WTC11 (cell line): ENCODE data around the gene SNX9. TPM values are rescaled to one million over a fixed set of nuclear protein-coding genes. Genes with fewer than 3 reads are reported as not detected.

Experiments
- ATAC-seq: fragments of 200-7000 bp; cut with Tn5 transposase; 2 replicates; pipeline ENCODE4 v1.10.0; 2021; ENCODE audit warnings: mild to moderate bottlenecking, moderate library complexity
- CTCF ChIA-PET: fragments of 300-600 bp; sonication (Branson Sonifier 250); formaldehyde crosslinking; loops from one replicate; lab custom pipeline; 2021; ENCODE audit warnings: antibody characterized with exemption; lab: Charles Lee
- POLR2A ChIA-PET: fragments of 350-600 bp; sonication (Branson Sonifier 250); formaldehyde crosslinking; loops from one replicate; lab custom pipeline; 2021; ENCODE audit warnings: antibody characterized with exemption; lab: Charles Lee
- DNase-seq: peaks from one replicate; pipeline ENCODE4 v3.0.0; 2021; ENCODE audit warnings: low spot score
- H3K27ac Mint-ChIP-seq: 2 replicates; pipeline ENCODE4 v1.8.0; 2021; ENCODE audit warnings: mixed read lengths
- H3K27me3 Mint-ChIP-seq: 2 replicates; pipeline ENCODE4 v1.8.0; 2021; ENCODE audit warnings: low read depth, mild to moderate bottlenecking, moderate library complexity, mixed read lengths
- H3K36me3 Mint-ChIP-seq: 2 replicates; pipeline ENCODE4 v1.8.0; 2021; ENCODE audit warnings: mixed read lengths
- H3K4me1 Mint-ChIP-seq: 2 replicates; pipeline ENCODE4 v1.8.0; 2022; ENCODE audit warnings: mixed read lengths
- H3K4me3 Mint-ChIP-seq: 2 replicates; pipeline ENCODE4 v1.8.0; 2021; ENCODE audit warnings: mild to moderate bottlenecking, moderate library complexity, mixed read lengths
- H3K9me3 Mint-ChIP-seq: 2 replicates; pipeline ENCODE4 v1.8.0; 2021; ENCODE audit warnings: mixed read lengths
- ATF1 ChIP-seq: sonication (generic); formaldehyde crosslinking; IDR thresholded peaks from 2 replicates; pipeline ENCODE4 v1.8.1; 2023; ENCODE audit warnings: mild to moderate bottlenecking, moderate library complexity, missing genetic modification reagents
- ATF6 ChIP-seq: sonication (generic); formaldehyde crosslinking; IDR thresholded peaks from 2 replicates; pipeline ENCODE4 v1.8.1; 2023; ENCODE audit warnings: mild to moderate bottlenecking, missing genetic modification reagents
- E2F5 ChIP-seq: sonication (generic); formaldehyde crosslinking; IDR thresholded peaks from 2 replicates; pipeline ENCODE4 v1.8.1; 2022; ENCODE audit warnings: mild to moderate bottlenecking, moderate library complexity, missing genetic modification reagents
- ETV6 ChIP-seq: sonication (generic); formaldehyde crosslinking; IDR thresholded peaks from 2 replicates; pipeline ENCODE4 v1.8.1; 2022; ENCODE audit warnings: mild to moderate bottlenecking, missing genetic modification reagents
- FOXP1 ChIP-seq: sonication (generic); formaldehyde crosslinking; IDR thresholded peaks from 2 replicates; pipeline ENCODE4 v1.8.0; 2022; ENCODE audit warnings: missing genetic modification reagents, mild to moderate bottlenecking, moderate library complexity, borderline replicate concordance
- GABPB1 ChIP-seq: sonication (generic); formaldehyde crosslinking; IDR thresholded peaks from 2 replicates; pipeline ENCODE4 v1.8.1; 2023; ENCODE audit warnings: mild to moderate bottlenecking, missing genetic modification reagents
- GRHL2 ChIP-seq: fragments of 250-450 bp; sonication (Bioruptor Pico); IDR thresholded peaks from 2 replicates; pipeline ENCODE4 v1.8.0; 2022; ENCODE audit warnings: mild to moderate bottlenecking, moderate library complexity; ENCODE audit not compliant: insufficient replicate concordance, severe bottlenecking
- GTF2I ChIP-seq: fragments of 250-450 bp; sonication (Bioruptor Pico); conservative IDR thresholded peaks from 2 replicates; pipeline ENCODE4 v1.4.0; 2021; ENCODE audit warnings: mild to moderate bottlenecking
- MLX ChIP-seq: sonication (generic); formaldehyde crosslinking; IDR thresholded peaks from 2 replicates; pipeline ENCODE4 v1.8.1; 2023; ENCODE audit warnings: mild to moderate bottlenecking, missing genetic modification reagents, moderate library complexity
- PRRX2 ChIP-seq: fragments of 250-450 bp; sonication (Bioruptor Pico); IDR thresholded peaks from 2 replicates; pipeline ENCODE4 v1.8.0; 2021; ENCODE audit warnings: mild to moderate bottlenecking
- RELA ChIP-seq: sonication (generic); formaldehyde crosslinking; IDR thresholded peaks from 2 replicates; pipeline ENCODE4 v1.8.1; 2022; ENCODE audit warnings: missing genetic modification reagents, mild to moderate bottlenecking, borderline replicate concordance
- SOX15 ChIP-seq: fragments of 250-450 bp; sonication (Bioruptor Pico); IDR thresholded peaks from 2 replicates; pipeline ENCODE4 v1.9.0; 2021; ENCODE audit warnings: mild to moderate bottlenecking
- TEAD4 ChIP-seq: sonication (generic); formaldehyde crosslinking; IDR thresholded peaks from 2 replicates; pipeline ENCODE4 v1.8.0; 2022; ENCODE audit warnings: mild to moderate bottlenecking, missing genetic modification reagents
- USF1 ChIP-seq: sonication (generic); formaldehyde crosslinking; IDR thresholded peaks from 2 replicates; pipeline ENCODE4 v1.8.0; 2022; ENCODE audit warnings: mild to moderate bottlenecking, missing genetic modification reagents
- USF2 ChIP-seq: sonication (generic); formaldehyde crosslinking; IDR thresholded peaks from 2 replicates; pipeline ENCODE4 v1.8.1; 2023; ENCODE audit warnings: mild to moderate bottlenecking, missing genetic modification reagents, moderate library complexity
- ZNF121 ChIP-seq: sonication (generic); formaldehyde crosslinking; IDR thresholded peaks from 2 replicates; pipeline ENCODE4 v1.8.0; 2023; ENCODE audit warnings: missing genetic modification reagents
- ZNF263 ChIP-seq: sonication (generic); formaldehyde crosslinking; IDR thresholded peaks from 2 replicates; pipeline ENCODE4 v1.8.1; 2022; ENCODE audit warnings: low read depth, mild to moderate bottlenecking, moderate library complexity, missing genetic modification reagents
- ZNF281 ChIP-seq: sonication (generic); formaldehyde crosslinking; IDR thresholded peaks from 2 replicates; pipeline ENCODE4 v1.8.0; 2023; ENCODE audit warnings: mild to moderate bottlenecking, missing genetic modification reagents
- ZNF317 ChIP-seq: sonication (generic); formaldehyde crosslinking; IDR thresholded peaks from 2 replicates; pipeline ENCODE4 v1.8.1; 2023; ENCODE audit warnings: low read depth, mild to moderate bottlenecking, moderate library complexity, missing genetic modification reagents, borderline replicate concordance
- total RNA-seq: library from RNA; stranded (reverse); gene quantifications from 3 replicates; pipeline ENCODE4 v1.2.3, GENCODE V29; 2021
- TF ChIP-seq, protein P1 (sequence below): sonication (generic); formaldehyde crosslinking; IDR thresholded peaks from 2 replicates; pipeline ENCODE4 v1.8.1; 2023; ENCODE audit warnings: mild to moderate bottlenecking, missing genetic modification reagents, borderline replicate concordance
- TF ChIP-seq, protein P2 (sequence below): fragments of 200-600 bp; IDR thresholded peaks from 2 replicates; pipeline ENCODE4 v1.8.0; 2022; ENCODE audit warnings: antibody characterized with exemption
- TF ChIP-seq, protein P3 (sequence below): sonication (generic); formaldehyde crosslinking; IDR thresholded peaks from 2 replicates; pipeline ENCODE4 v1.8.0; 2022; ENCODE audit warnings: mild to moderate bottlenecking, missing genetic modification reagents

The SNX9 gene
- total RNA-seq, 1 experiment from 2014 or later: 35.0 TPM

GRCh38 chr6:157988700-157989063 lies 165.6 kb downstream of the SNX9 start (continued):
- TF ChIP-seq, protein P1, sequence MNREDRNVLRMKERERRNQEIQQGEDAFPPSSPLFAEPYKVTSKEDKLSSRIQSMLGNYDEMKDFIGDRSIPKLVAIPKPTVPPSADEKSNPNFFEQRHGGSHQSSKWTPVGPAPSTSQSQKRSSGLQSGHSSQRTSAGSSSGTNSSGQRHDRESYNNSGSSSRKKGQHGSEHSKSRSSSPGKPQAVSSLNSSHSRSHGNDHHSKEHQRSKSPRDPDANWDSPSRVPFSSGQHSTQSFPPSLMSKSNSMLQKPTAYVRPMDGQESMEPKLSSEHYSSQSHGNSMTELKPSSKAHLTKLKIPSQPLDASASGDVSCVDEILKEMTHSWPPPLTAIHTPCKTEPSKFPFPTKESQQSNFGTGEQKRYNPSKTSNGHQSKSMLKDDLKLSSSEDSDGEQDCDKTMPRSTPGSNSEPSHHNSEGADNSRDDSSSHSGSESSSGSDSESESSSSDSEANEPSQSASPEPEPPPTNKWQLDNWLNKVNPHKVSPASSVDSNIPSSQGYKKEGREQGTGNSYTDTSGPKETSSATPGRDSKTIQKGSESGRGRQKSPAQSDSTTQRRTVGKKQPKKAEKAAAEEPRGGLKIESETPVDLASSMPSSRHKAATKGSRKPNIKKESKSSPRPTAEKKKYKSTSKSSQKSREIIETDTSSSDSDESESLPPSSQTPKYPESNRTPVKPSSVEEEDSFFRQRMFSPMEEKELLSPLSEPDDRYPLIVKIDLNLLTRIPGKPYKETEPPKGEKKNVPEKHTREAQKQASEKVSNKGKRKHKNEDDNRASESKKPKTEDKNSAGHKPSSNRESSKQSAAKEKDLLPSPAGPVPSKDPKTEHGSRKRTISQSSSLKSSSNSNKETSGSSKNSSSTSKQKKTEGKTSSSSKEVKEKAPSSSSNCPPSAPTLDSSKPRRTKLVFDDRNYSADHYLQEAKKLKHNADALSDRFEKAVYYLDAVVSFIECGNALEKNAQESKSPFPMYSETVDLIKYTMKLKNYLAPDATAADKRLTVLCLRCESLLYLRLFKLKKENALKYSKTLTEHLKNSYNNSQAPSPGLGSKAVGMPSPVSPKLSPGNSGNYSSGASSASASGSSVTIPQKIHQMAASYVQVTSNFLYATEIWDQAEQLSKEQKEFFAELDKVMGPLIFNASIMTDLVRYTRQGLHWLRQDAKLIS: no peak
- TF ChIP-seq GTF2I (CRISPR knock-in tag) (no peak), TEAD4 (CRISPR knock-in tag) (no peak), ZNF317 (CRISPR knock-in tag) (no peak), E2F5 (CRISPR knock-in tag) (no peak), MLX (no peak), FOXP1 (CRISPR knock-in tag) (no peak), ATF1 (no peak), GRHL2 (CRISPR knock-in tag) (no peak)
- TF ChIP-seq, all 79 proteins: peak for 0

DNA sequence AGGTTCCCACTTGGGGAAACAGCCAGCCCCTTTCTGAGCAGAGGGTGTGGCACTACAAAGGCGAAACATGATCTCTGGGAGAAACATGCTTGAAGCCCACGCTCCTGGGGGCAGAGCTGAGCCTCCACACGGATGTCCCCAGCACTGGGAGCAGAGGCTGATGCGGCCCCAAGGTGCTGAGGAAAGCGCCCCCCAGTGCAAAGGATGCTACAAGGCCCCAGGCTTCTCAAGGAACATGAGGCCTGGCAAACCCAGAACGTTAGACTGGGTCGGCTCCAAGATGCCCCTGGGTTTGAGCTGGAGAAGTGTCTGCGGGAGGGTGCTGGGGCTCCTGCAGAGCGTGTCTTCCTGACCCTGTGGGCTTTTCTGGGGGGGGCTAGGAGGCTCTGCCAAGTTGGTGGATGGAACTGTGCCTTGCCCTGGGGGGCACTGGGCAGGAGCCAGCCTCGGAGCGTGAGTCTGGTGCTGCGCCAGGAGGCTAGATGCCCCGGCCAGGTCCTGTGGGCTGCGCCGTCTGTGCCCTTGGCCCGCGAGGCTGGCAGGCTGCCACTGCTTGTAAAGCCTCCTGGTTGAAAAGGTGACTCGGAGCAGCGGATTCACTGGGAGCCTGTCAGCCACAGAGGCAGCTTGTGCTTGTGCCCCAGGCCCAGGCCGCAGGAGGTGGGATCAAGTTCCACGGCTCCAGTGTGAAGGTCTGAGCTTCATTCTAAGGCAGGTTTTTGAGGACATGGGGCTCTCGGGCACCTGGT lies 166.7 kb downstream of the SNX9 start:
- Mint-ChIP-seq H3K27me3 (no peaks in the 10 kb centered on the region), H3K4me3 (no peak overlapping the region), H3K9me3 (peaks cover 6% of the 10 kb centered on the region), H3K27ac (no peak overlapping the region), H3K36me3 (0 out of 2 replicates have a peak, but pooled peaks cover 6% of the 10 kb centered on the region), H3K4me1 (peaks cover 65% of the 10 kb centered on the region)
- CTCF ChIA-PET: interaction anchor here (0.6 to 1.5 kb wide), 3 partner anchors 17 to 82 kb away, joined by 5 to 6 read pairs (median 5); no protein-coding TSS in a partner anchor
- no peak for DNase-seq
- no peak for TF ChIP-seq ETV6
- no peak for TF ChIP-seq RELA (CRISPR knock-in tag)
- TF ChIP-seq SOX15 (CRISPR knock-in tag): no peak
- no peak for TF ChIP-seq USF2 (CRISPR knock-in tag)
- TF ChIP-seq ZNF263 (CRISPR knock-in tag): no peak
- no peak for TF ChIP-seq ATF6
- TF ChIP-seq PRRX2 (CRISPR knock-in tag): no peak
- TF ChIP-seq, protein P2, sequence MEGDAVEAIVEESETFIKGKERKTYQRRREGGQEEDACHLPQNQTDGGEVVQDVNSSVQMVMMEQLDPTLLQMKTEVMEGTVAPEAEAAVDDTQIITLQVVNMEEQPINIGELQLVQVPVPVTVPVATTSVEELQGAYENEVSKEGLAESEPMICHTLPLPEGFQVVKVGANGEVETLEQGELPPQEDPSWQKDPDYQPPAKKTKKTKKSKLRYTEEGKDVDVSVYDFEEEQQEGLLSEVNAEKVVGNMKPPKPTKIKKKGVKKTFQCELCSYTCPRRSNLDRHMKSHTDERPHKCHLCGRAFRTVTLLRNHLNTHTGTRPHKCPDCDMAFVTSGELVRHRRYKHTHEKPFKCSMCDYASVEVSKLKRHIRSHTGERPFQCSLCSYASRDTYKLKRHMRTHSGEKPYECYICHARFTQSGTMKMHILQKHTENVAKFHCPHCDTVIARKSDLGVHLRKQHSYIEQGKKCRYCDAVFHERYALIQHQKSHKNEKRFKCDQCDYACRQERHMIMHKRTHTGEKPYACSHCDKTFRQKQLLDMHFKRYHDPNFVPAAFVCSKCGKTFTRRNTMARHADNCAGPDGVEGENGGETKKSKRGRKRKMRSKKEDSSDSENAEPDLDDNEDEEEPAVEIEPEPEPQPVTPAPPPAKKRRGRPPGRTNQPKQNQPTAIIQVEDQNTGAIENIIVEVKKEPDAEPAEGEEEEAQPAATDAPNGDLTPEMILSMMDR: no peak
- TF ChIP-seq, protein P3, sequence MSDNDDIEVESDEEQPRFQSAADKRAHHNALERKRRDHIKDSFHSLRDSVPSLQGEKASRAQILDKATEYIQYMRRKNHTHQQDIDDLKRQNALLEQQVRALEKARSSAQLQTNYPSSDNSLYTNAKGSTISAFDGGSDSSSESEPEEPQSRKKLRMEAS (CRISPR knock-in tag): no peak
- TF ChIP-seq ZNF281 (CRISPR knock-in tag): no peak
- TF ChIP-seq GABPB1 (CRISPR knock-in tag): no peak
- TF ChIP-seq USF1: no peak
- TF ChIP-seq ZNF121 (CRISPR knock-in tag): no peak
- POLR2A ChIA-PET: no interaction called here
- ATAC-seq: peak; percentile 11; the same call in 1 of the 2 replicates
